K562 (cell line): ENCODE data around the gene LRFN4. TPM values are rescaled to one million over a fixed set of nuclear protein-coding genes. Genes with fewer than 3 reads are reported as not detected.
A peak's percentile ranks its signal among the peaks of the same experiment; 100 is the strongest.

Experiments
- ARHGAP35 ChIP-seq: fragments of 450-650 bp; IDR thresholded peaks from 2 replicates; pipeline ENCODE4 v1.6.1; 2018; ENCODE audit not compliant: partially characterized antibody
- BACH1 ChIP-seq: fragments of 200-800 bp; sonication (Bioruptor generic); IDR thresholded peaks from 2 replicates; pipeline ENCODE4 v1.6.1; 2016; ENCODE audit warnings: missing genetic modification characterization, missing compliant biosample characterization
- CCNT2 ChIP-seq: IDR thresholded peaks from 2 replicates; pipeline ENCODE4 v1.6.1; 2011; ENCODE audit warnings: borderline replicate concordance, low read depth, mild to moderate bottlenecking, moderate library complexity, mixed read lengths, low read length; ENCODE audit not compliant: insufficient read length; ENCODE audit errors: extremely low read depth
- KLF1 ChIP-seq: fragments of 450-650 bp; IDR thresholded peaks from 2 replicates; pipeline ENCODE4 v1.6.1; 2016; ENCODE audit warnings: missing genetic modification characterization, missing compliant biosample characterization
- MBD2 ChIP-seq: sonication (generic); IDR thresholded peaks from 2 replicates; pipeline ENCODE4 v1.6.1; 2016; ENCODE audit warnings: low read depth, borderline replicate concordance
- SMARCA4 ChIP-seq: fragments of 450-650 bp; IDR thresholded peaks from 2 replicates; pipeline ENCODE4 v1.6.1; 2016
- SRSF9 ChIP-seq: fragments of 200-400 bp; formaldehyde crosslinking; IDR thresholded peaks from 2 replicates; pipeline ENCODE4 v1.6.1; 2017; ENCODE audit warnings: low read depth, low read length, borderline replicate concordance
- ZBTB8A ChIP-seq: fragments of 450-650 bp; IDR thresholded peaks from 2 replicates; pipeline ENCODE4 v1.6.1; 2018; ENCODE audit warnings: mild to moderate bottlenecking, moderate library complexity; ENCODE audit not compliant: partially characterized antibody
- ZFX ChIP-seq: sonication (generic); formaldehyde crosslinking; IDR thresholded peaks from 2 replicates; pipeline ENCODE4 v1.8.0; 2022; ENCODE audit warnings: mild to moderate bottlenecking, missing genetic modification reagents, moderate library complexity
- ZNF175 ChIP-seq: fragments of 200-800 bp; sonication (Bioruptor generic); IDR thresholded peaks from 2 replicates; pipeline ENCODE4 v1.6.1; 2016; ENCODE audit warnings: low read depth, mild to moderate bottlenecking, missing genetic modification characterization, missing compliant biosample characterization
- ZNF717 ChIP-seq: fragments of 250-450 bp; sonication (Bioruptor Pico); IDR thresholded peaks from 2 replicates; pipeline ENCODE4 v1.5.0; 2021
- polyA plus RNA-seq, 8 experiments: library from polyadenylated mRNA; depleted of rRNA in 4 of 8; stranded (reverse) in 5 of 8; unstranded in 3 of 8; fragments of >200 nt; fragmentation: Nextera tagmentation in 2 of 8; fragmentation: Illumina TruSeq in 1 of 8; extraction: Ambion mirVana in 2 of 8; extraction: Trizol in 1 of 8; gene quantifications; 2 replicates each; pipeline versions ENCODE4 v1.2.1 to v1.2.3, GENCODE V29; 2011 to 2014; ENCODE audit warnings: inconsistent platforms in 1 of 8, missing spikeins in 1 of 8
- total RNA-seq, 7 experiments: library from RNA; depleted of rRNA in 6 of 7; stranded (reverse); fragments of >200 nt in 6 of 7; fragmentation: Illumina TruSeq in 2 of 7; extraction: Trizol in 2 of 7; gene quantifications; 2 replicates each; pipeline versions ENCODE4 v1.2.1 to v1.2.3, GENCODE V29; 2011 to 2021; ENCODE audit warnings: low replicate concordance in 1 of 7
- TF ChIP-seq, protein P1 (sequence below): fragments of 150-350 bp; conservative IDR thresholded peaks from 2 replicates; pipeline ENCODE4 v1.6.1; 2014; ENCODE audit warnings: low read length
- TF ChIP-seq, protein P2 (sequence below): fragments of 450-650 bp; formaldehyde crosslinking; IDR thresholded peaks from 2 replicates; pipeline ENCODE4 v1.4.0; 2020; ENCODE audit warnings: mild to moderate bottlenecking, mixed read lengths
- TF ChIP-seq, protein P3 (sequence below): fragments of 450-650 bp; IDR thresholded peaks from one replicate; pipeline ENCODE4 v1.6.1; 2018; ENCODE audit warnings: mild to moderate bottlenecking, moderate library complexity; ENCODE audit not compliant: partially characterized antibody
- TF ChIP-seq, protein P4 (sequence below): fragments of 250-450 bp; sonication (Bioruptor Pico); IDR thresholded peaks from 2 replicates; pipeline ENCODE4 v1.5.0; 2020; ENCODE audit warnings: mild to moderate bottlenecking, borderline replicate concordance
- TF ChIP-seq, protein P5 (sequence below): fragments of 450-650 bp; IDR thresholded peaks from 2 replicates; pipeline ENCODE4 v1.6.1; 2018; ENCODE audit not compliant: partially characterized antibody

LRFN4 gene
- total and polyA plus RNA-seq, 9 of the 15 experiments (the other 6 are each of a cell fraction or from before 2014, with no cell fraction given), result 0.10 to 60.1 (median 6.7) TPM

DNA sequence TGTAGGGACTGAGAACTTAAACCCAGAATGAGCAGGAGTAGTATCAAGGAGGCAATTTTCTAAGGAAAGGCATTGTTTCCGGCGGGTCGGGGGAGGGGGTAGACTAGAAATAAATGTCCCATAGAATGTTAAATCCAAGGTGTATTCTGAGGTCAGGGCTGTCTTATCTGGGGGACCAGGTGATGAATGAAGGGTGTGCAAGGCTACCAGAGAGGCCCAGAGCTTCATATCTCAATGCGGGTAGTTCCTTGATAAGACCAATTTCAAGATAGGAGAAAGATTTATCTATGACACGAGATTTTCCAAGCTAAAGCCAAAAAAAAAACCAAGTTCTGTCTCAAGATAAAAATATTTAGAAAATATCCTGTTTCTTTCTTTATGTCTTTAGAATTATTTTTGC, 21.9 kb upstream of the LRFN4 start (continued):
- TF ChIP-seq ZBTB8A (no peak), SRSF9 (no peak), CCNT2 (peak; percentile 80), MBD2 (0 out of 2 replicates have a peak, but pooled peaks have one; percentile 13), BACH1 (tag) (no peak), KLF1 (tag) (no peak), ZNF175 (CRISPR knock-in tag) (no peak), ZFX (CRISPR knock-in tag) (no peak; the same call in 1 of the 2 replicates), SMARCA4 (peak; percentile 73; the same call in 1 of the 2 replicates), ZNF717 (CRISPR knock-in tag) (no peak), ARHGAP35 (no peak)
- TF ChIP-seq, protein P1, sequence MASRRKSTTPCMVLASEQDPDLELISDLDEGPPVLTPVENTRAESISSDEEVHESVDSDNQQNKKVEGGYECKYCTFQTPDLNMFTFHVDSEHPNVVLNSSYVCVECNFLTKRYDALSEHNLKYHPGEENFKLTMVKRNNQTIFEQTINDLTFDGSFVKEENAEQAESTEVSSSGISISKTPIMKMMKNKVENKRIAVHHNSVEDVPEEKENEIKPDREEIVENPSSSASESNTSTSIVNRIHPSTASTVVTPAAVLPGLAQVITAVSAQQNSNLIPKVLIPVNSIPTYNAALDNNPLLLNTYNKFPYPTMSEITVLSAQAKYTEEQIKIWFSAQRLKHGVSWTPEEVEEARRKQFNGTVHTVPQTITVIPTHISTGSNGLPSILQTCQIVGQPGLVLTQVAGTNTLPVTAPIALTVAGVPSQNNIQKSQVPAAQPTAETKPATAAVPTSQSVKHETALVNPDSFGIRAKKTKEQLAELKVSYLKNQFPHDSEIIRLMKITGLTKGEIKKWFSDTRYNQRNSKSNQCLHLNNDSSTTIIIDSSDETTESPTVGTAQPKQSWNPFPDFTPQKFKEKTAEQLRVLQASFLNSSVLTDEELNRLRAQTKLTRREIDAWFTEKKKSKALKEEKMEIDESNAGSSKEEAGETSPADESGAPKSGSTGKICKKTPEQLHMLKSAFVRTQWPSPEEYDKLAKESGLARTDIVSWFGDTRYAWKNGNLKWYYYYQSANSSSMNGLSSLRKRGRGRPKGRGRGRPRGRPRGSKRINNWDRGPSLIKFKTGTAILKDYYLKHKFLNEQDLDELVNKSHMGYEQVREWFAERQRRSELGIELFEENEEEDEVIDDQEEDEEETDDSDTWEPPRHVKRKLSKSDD, result no peak
- TF ChIP-seq, protein P2, sequence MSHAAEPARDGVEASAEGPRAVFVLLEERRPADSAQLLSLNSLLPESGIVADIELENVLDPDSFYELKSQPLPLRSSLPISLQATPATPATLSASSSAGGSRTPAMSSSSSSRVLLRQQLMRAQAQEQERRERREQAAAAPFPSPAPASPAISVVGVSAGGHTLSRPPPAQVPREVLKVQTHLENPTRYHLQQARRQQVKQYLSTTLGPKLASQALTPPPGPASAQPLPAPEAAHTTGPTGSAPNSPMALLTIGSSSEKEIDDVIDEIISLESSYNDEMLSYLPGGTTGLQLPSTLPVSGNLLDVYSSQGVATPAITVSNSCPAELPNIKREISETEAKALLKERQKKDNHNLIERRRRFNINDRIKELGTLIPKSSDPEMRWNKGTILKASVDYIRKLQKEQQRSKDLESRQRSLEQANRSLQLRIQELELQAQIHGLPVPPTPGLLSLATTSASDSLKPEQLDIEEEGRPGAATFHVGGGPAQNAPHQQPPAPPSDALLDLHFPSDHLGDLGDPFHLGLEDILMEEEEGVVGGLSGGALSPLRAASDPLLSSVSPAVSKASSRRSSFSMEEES (CRISPR knock-in tag), result no peak
- TF ChIP-seq, protein P3, sequence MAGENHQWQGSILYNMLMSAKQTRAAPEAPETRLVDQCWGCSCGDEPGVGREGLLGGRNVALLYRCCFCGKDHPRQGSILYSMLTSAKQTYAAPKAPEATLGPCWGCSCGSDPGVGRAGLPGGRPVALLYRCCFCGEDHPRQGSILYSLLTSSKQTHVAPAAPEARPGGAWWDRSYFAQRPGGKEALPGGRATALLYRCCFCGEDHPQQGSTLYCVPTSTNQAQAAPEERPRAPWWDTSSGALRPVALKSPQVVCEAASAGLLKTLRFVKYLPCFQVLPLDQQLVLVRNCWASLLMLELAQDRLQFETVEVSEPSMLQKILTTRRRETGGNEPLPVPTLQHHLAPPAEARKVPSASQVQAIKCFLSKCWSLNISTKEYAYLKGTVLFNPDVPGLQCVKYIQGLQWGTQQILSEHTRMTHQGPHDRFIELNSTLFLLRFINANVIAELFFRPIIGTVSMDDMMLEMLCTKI, result no peak
- TF ChIP-seq, protein P4, sequence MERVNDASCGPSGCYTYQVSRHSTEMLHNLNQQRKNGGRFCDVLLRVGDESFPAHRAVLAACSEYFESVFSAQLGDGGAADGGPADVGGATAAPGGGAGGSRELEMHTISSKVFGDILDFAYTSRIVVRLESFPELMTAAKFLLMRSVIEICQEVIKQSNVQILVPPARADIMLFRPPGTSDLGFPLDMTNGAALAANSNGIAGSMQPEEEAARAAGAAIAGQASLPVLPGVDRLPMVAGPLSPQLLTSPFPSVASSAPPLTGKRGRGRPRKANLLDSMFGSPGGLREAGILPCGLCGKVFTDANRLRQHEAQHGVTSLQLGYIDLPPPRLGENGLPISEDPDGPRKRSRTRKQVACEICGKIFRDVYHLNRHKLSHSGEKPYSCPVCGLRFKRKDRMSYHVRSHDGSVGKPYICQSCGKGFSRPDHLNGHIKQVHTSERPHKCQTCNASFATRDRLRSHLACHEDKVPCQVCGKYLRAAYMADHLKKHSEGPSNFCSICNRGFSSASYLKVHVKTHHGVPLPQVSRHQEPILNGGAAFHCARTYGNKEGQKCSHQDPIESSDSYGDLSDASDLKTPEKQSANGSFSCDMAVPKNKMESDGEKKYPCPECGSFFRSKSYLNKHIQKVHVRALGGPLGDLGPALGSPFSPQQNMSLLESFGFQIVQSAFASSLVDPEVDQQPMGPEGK (CRISPR knock-in tag), result no peak
- TF ChIP-seq, protein P5, sequence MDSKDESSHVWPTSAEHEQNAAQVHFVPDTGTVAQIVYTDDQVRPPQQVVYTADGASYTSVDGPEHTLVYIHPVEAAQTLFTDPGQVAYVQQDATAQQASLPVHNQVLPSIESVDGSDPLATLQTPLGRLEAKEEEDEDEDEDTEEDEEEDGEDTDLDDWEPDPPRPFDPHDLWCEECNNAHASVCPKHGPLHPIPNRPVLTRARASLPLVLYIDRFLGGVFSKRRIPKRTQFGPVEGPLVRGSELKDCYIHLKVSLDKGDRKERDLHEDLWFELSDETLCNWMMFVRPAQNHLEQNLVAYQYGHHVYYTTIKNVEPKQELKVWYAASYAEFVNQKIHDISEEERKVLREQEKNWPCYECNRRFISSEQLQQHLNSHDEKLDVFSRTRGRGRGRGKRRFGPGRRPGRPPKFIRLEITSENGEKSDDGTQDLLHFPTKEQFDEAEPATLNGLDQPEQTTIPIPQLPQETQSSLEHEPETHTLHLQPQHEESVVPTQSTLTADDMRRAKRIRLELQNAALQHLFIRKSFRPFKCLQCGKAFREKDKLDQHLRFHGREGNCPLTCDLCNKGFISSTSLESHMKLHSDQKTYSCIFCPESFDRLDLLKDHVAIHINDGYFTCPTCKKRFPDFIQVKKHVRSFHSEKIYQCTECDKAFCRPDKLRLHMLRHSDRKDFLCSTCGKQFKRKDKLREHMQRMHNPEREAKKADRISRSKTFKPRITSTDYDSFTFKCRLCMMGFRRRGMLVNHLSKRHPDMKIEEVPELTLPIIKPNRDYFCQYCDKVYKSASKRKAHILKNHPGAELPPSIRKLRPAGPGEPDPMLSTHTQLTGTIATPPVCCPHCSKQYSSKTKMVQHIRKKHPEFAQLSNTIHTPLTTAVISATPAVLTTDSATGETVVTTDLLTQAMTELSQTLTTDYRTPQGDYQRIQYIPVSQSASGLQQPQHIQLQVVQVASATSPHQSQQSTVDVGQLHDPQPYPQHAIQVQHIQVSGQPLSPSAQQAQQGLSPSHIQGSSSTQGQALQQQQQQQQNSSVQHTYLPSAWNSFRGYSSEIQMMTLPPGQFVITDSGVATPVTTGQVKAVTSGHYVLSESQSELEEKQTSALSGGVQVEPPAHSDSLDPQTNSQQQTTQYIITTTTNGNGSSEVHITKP, result no peak
